Measurements from ENCODE around the gene KIAA1671.
A peak's percentile ranks its signal among the peaks of the same experiment; 100 is the strongest.

The KIAA1671 gene

GRCh38 chr22:25147642-25147928 is 195.1 kb downstream of the KIAA1671 start:
- Mint-ChIP-seq H3K4me3 (no peak overlapping the region), H3K27me3 (no peaks in the 10 kb centered on the region), H3K27ac (peak overlapping the region in 1 of 2 donors; percentile 23), H3K36me3 (ENCODE audit: insufficient read depth) (no peaks in the 10 kb centered on the region), H3K4me1 (ENCODE audit: low read depth in 2 of 2) (peaks cover 4 to 20% of the 10 kb centered on the region in 2 donors), H3K9me3 (no peaks in the 10 kb centered on the region)
- ATAC-seq (replicated peaks) (no peak), DNase-seq (no peak)

DNA sequence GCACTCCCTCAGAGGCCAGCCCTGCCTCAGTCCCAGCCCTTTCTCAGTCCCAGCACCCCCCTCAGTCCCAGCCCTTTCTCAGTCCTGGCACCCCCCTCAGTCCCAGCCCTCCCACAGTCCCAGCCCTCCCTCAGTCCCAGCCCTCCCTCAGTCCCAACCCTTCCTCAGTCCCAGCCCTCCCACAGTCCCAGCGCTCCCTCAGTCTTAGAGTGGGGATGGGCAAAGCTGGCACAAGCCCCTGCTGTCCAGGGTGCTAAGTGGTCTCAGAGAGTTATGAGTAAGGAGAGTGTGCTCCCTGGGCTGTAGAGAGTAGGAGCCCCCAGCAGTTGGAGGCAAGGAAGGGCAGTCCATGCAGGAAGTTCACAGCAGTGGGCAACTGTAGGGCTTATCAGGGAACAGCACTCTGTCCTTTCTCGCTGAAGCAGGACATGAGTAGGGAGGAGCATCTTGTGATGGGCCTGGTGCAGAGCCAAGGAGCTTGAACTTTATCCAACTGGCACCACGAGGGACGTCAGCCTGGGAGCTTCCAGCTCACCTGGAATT is 195.7 kb downstream of the KIAA1671 start:
- no peaks in the 10 kb centered on the region for H3K9me3 Mint-ChIP-seq
- peak overlapping the region in 1 of 2 donors; percentile 11 for H3K4me3 Mint-ChIP-seq
- peak overlapping the region in 1 of 2 donors; percentile 23 for H3K27ac Mint-ChIP-seq
- no peak for ATAC-seq (replicated peaks)
- H3K27me3 Mint-ChIP-seq, result no peaks in the 10 kb centered on the region
- H3K36me3 Mint-ChIP-seq (ENCODE audit: insufficient read depth), result no peaks in the 10 kb centered on the region
- peaks cover 4 to 20% of the 10 kb centered on the region in 2 donors for H3K4me1 Mint-ChIP-seq (ENCODE audit: low read depth in 2 of 2)
- DNase-seq, result no peak

- no peak overlapping the region for H3K4me3 Mint-ChIP-seq
- peaks cover 4 to 19% of the 10 kb centered on the region in 2 donors for H3K4me1 Mint-ChIP-seq (ENCODE audit: low read depth in 2 of 2)
- ATAC-seq (replicated peaks) (no peak), DNase-seq (no peak)
- H3K9me3 Mint-ChIP-seq, result no peaks in the 10 kb centered on the region
- H3K27me3 Mint-ChIP-seq, result no peaks in the 10 kb centered on the region
- no peaks in the 10 kb centered on the region for H3K36me3 Mint-ChIP-seq (ENCODE audit: insufficient read depth)
- peak overlapping the region in 1 of 2 donors; percentile 61 for H3K27ac Mint-ChIP-seq
Measured at GRCh38 chr22:25149014-25149413, 196.5 kb downstream of the KIAA1671 start.

DNA sequence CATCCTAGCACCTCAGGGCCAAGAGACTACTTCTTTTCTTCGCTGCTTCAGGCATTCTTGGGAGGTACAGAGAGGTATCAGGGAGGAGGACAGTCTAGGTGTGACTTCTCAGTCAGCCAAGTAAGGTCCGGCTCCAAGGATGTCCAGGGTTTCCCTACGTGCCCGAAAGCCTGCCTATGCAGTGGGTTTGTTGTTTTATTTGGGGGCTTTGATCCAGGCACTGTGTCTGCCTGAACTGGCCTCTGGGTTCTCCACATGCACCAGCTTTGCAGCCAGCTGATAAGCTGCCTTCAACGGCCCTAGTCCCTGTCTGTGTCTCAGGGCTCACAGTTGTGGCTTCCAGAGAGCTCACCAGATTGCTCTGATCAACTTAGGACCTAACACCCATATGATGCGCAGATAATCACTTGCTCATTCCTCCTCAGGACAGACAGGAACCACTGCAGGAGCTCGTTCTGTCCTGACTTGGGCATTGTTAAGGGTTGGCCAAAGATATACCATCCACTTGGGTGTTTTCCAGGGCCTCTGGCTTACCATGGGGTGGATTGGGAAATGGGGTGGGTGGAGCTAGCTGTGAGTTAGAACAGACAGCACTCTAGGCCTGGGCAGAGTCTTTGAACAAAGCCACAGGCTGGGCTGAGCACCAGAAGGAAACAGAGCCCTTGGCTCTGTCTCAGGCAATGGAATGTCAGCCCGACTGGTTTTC is 201.6 kb downstream of the KIAA1671 start:
- peaks cover 3 to 30% of the 10 kb centered on the region in 2 donors for H3K4me1 Mint-ChIP-seq (ENCODE audit: low read depth in 2 of 2)
- no peaks in the 10 kb centered on the region for H3K36me3 Mint-ChIP-seq (ENCODE audit: insufficient read depth)
- H3K9me3 Mint-ChIP-seq, result no peaks in the 10 kb centered on the region
- H3K4me3 Mint-ChIP-seq, result no peak overlapping the region
- DNase-seq (no peak), ATAC-seq (replicated peaks) (no peak)
- no peaks in the 10 kb centered on the region for H3K27me3 Mint-ChIP-seq
- H3K27ac Mint-ChIP-seq, result no peak overlapping the region

DNA sequence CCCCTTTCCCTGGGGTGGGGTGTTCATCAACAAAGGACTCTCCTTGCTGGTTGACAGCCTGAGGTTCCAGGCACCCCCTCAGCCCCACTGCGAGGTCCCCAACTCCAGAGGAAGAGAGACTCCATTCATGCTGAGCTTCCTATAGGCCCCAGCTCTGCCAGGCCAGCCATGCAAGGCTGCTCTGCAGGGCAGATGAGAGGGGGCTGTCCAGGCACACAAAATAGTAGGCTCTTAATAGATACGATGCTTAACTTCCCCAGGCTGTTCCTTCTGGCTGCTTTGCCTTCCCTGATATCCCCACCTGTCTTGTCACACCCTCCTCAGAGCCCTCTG is 202.1 kb downstream of the KIAA1671 start:
- no peak for ATAC-seq (replicated peaks)
- H3K9me3 Mint-ChIP-seq, result no peaks in the 10 kb centered on the region
- H3K36me3 Mint-ChIP-seq (ENCODE audit: insufficient read depth), result no peaks in the 10 kb centered on the region
- no peak for DNase-seq
- H3K27ac Mint-ChIP-seq, result no peak overlapping the region
- H3K4me3 Mint-ChIP-seq, result no peak overlapping the region
- peaks cover 0 to 31% of the 10 kb centered on the region in 2 donors for H3K4me1 Mint-ChIP-seq (ENCODE audit: low read depth in 2 of 2)
- no peaks in the 10 kb centered on the region for H3K27me3 Mint-ChIP-seq

- no peak overlapping the region for H3K4me3 Mint-ChIP-seq
- H3K27me3 Mint-ChIP-seq, result no peaks in the 10 kb centered on the region
- no peaks in the 10 kb centered on the region for H3K9me3 Mint-ChIP-seq
- no peak overlapping the region for H3K27ac Mint-ChIP-seq
- no peaks in the 10 kb centered on the region for H3K36me3 Mint-ChIP-seq (ENCODE audit: insufficient read depth)
- ATAC-seq (replicated peaks), result no peak
- DNase-seq, result no peak
- H3K4me1 Mint-ChIP-seq (ENCODE audit: low read depth in 2 of 2), result peaks cover 3 to 28% of the 10 kb centered on the region in 2 donors
Measured at GRCh38 chr22:25156736-25157135, 204.2 kb downstream of the KIAA1671 start.

DNA sequence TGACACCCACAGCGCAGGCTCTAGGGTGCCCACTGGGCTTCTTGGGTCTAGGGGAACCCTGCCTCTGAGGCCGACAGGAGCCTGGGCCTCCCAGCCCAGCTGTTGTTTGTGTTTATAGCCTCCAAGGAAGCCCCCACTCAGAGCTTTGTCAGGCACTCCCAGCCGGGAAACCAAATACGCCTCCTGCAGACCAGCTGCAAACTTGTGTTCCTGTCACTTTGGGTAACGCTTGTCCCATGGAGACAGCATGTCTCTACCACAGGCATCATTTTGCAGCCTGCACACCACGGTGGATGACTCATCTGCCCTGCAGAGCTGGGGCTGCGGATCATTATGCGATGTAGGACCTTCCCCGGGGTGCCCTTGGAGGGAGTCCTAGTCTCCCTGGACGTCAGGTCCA is 206.5 kb downstream of the KIAA1671 start:
- no peaks in the 10 kb centered on the region for H3K36me3 Mint-ChIP-seq (ENCODE audit: insufficient read depth)
- H3K4me3 Mint-ChIP-seq, result no peak overlapping the region
- peaks cover 3 to 33% of the 10 kb centered on the region in 2 donors for H3K4me1 Mint-ChIP-seq (ENCODE audit: low read depth in 2 of 2)
- H3K27ac Mint-ChIP-seq, result peak overlapping the region in 1 of 2 donors; percentile 79
- H3K9me3 Mint-ChIP-seq, result no peaks in the 10 kb centered on the region
- no peaks in the 10 kb centered on the region for H3K27me3 Mint-ChIP-seq
- DNase-seq (peak in 1 of 3 experiments; percentile 7), ATAC-seq (replicated peaks) (no peak)

DNA sequence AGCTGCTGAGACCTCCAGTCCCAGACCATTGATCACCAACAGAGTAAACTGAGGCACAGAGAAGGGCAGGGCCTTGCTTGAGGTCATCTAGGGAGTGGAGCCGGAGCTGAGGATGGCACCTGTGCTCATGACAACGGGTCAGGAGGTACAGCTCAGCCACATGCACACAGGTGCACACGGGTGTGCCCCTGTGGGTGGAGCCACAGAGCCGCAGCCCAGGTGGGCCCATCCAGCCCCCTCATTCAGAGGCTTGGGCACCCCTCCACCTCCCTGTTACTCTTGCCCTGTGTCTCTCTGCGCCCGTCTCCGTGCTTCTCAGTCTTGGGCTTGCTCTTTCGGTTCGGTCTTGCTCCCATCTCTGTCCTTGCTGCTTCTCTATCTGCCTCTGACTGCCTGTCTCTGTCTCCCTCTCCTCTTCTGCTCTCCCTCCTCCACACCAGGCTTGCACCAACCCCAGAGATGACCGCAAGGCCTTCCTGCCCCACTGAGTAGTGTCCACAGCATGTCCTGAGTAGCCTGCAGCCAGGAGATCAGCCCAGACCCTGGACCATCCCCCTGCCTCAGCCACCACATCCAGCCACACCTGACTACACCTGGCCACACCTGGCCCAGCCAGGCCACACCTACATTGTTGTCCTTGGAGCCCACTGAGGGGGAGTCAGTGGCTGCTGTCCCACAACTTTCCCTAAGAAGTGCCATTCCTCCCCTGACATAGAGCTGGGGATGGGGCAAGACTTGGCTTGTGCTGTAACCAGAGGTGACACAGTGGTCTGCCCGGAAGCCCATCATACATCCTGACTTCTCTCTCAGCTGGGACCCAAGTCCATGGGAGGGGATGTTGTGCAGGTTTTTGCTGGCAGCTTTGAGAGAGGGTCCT is 207.8 kb downstream of the KIAA1671 start:
- ATAC-seq (replicated peaks) (no peak), DNase-seq (no peak)
- no peaks in the 10 kb centered on the region for H3K27me3 Mint-ChIP-seq
- no peak overlapping the region for H3K4me3 Mint-ChIP-seq
- peaks cover 3 to 35% of the 10 kb centered on the region in 2 donors for H3K4me1 Mint-ChIP-seq (ENCODE audit: low read depth in 2 of 2)
- peak overlapping the region in 1 of 2 donors; percentile 36 for H3K27ac Mint-ChIP-seq
- no peaks in the 10 kb centered on the region for H3K36me3 Mint-ChIP-seq (ENCODE audit: insufficient read depth)
- no peaks in the 10 kb centered on the region for H3K9me3 Mint-ChIP-seq

DNA sequence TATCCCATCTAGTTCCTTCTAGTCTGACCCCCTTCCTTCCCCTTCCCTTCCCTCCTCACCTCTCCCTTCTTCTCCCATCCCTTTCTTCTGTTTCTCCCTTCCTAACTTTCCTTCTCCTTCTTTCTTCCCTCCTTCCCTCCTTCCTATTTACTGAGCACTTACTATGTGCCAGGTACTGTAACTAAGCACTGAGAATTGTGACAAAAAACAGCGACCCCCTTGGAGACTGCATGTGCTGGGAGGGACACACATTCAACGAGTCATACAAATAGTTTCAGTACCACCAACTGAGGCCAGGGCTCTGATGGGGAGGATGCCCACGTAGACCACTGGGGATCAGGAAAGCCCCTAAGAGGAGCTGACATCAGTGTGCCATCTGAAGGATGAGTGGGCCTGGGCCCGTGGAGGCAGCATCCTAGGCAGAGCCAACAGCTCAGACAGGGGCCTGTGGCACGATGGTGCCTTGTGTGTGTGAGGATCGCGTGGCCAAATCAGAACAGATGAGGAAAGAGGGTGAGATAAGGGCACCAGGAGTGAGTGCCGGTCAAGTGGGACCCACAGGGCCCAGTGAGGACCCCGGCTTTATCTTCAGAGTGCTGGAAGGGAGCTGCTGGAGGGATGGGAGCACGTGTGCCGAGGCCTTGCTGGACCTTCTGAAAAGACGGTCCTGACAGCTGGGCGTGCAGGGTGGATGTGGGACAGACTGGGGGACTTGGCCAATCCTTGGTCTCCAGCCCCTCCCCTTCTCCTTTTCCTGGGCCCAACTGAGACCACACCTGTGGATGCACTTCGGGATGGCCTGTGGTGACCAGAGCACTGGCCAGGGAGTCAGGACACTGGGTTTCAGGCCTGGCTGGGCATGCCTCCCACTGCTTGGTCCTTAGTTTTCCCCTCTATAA is 208.8 kb downstream of the KIAA1671 start:
- DNase-seq, result no peak
- peak overlapping the region in 1 of 2 donors; percentile 36 for H3K27ac Mint-ChIP-seq
- no peak overlapping the region for H3K4me3 Mint-ChIP-seq
- H3K27me3 Mint-ChIP-seq, result peaks cover 0 to 6% of the 10 kb centered on the region in 2 donors
- no peak for ATAC-seq (replicated peaks)
- H3K36me3 Mint-ChIP-seq (ENCODE audit: insufficient read depth), result no peaks in the 10 kb centered on the region
- H3K9me3 Mint-ChIP-seq, result no peaks in the 10 kb centered on the region
- H3K4me1 Mint-ChIP-seq (ENCODE audit: low read depth in 2 of 2), result peaks cover 3 to 36% of the 10 kb centered on the region in 2 donors

GRCh38 chr22:25161916-25162530 is 209.5 kb downstream of the KIAA1671 start:
- H3K27ac Mint-ChIP-seq, result peak overlapping the region; percentile 20 to 31
- no peak overlapping the region for H3K4me3 Mint-ChIP-seq
- H3K4me1 Mint-ChIP-seq (ENCODE audit: low read depth in 2 of 2), result peaks cover 3 to 33% of the 10 kb centered on the region in 2 donors
- DNase-seq (no peak), ATAC-seq (replicated peaks) (no peak)
- H3K36me3 Mint-ChIP-seq (ENCODE audit: insufficient read depth), result no peaks in the 10 kb centered on the region
- H3K9me3 Mint-ChIP-seq, result no peaks in the 10 kb centered on the region
- H3K27me3 Mint-ChIP-seq, result peaks cover 0 to 6% of the 10 kb centered on the region in 2 donors

GRCh38 chr22:25162561-25162960 is 210.0 kb downstream of the KIAA1671 start:
- Mint-ChIP-seq H3K36me3 (ENCODE audit: insufficient read depth) (no peaks in the 10 kb centered on the region), H3K27me3 (peaks cover 0 to 6% of the 10 kb centered on the region in 2 donors), H3K9me3 (no peaks in the 10 kb centered on the region), H3K27ac (peak overlapping the region; percentile 20 to 31), H3K4me3 (no peak overlapping the region), H3K4me1 (ENCODE audit: low read depth in 2 of 2) (peaks cover 3 to 28% of the 10 kb centered on the region in 2 donors)
- DNase-seq, result no peak
- ATAC-seq (replicated peaks), result no peak

GRCh38 chr22:25165785-25166184 is 213.3 kb downstream of the KIAA1671 start:
- Mint-ChIP-seq H3K4me3 (no peak overlapping the region), H3K4me1 (ENCODE audit: low read depth in 2 of 2) (peaks cover 3 to 14% of the 10 kb centered on the region in 2 donors), H3K27ac (no peak overlapping the region), H3K36me3 (ENCODE audit: insufficient read depth) (peaks cover 5% of the 10 kb centered on the region), H3K9me3 (no peaks in the 10 kb centered on the region), H3K27me3 (peaks cover 0 to 6% of the 10 kb centered on the region in 2 donors)
- no peak for DNase-seq
- ATAC-seq (replicated peaks), result no peak
